CD4-positive, CD25-positive, alpha-beta regulatory T cell (primary cell): ENCODE results near the gene PGLYRP2. TPM values are rescaled to one million over a fixed set of nuclear protein-coding genes. Genes with fewer than 3 reads are reported as not detected.

Experiments used
- ATAC-seq, 2 donors: fragments of 150-1000 bp; cut with Tn5 transposase; one replicate each; pipeline ENCODE4 v1.10.0; 2021; ENCODE audit warnings: low read depth in 2 of 2, moderate number of reproducible peaks in 2 of 2, moderate library complexity in 1 of 2
- DNase-seq, 3 donors: peaks; one replicate each; pipeline versions ENCODE4 v3.0.0 to v3.0.0-alpha.2; 2012 to 2022; ENCODE audit warnings: mixed read lengths in 1 of 3
- H3K27ac ChIP-seq: one replicate; pipeline ENCODE4 v1.7.0; 2013; ENCODE audit warnings: mild to moderate bottlenecking, low read length; ENCODE audit not compliant: insufficient read depth, poor library complexity, severe bottlenecking
- H3K27me3 ChIP-seq: one replicate; pipeline ENCODE4 v1.7.0; 2013; ENCODE audit warnings: low read length; ENCODE audit not compliant: control insufficient read depth, insufficient read depth
- H3K36me3 ChIP-seq: one replicate; pipeline ENCODE4 v1.7.0; 2013; ENCODE audit warnings: mild to moderate bottlenecking, low read length, moderate library complexity; ENCODE audit not compliant: control insufficient read depth, insufficient read depth
- H3K4me1 ChIP-seq: 2 replicates; pipeline ENCODE4 v1.7.0; 2013; ENCODE audit warnings: mild to moderate bottlenecking, low read length; ENCODE audit not compliant: insufficient read depth, control insufficient read depth, poor library complexity, severe bottlenecking
- H3K4me3 ChIP-seq: one replicate; pipeline ENCODE4 v1.7.0; 2013; ENCODE audit warnings: low read depth, mild to moderate bottlenecking, low read length, moderate library complexity
- H3K9me3 ChIP-seq, 2 experiments: 1 replicate in 1 of 2; 2 replicates in 1 of 2; pipeline ENCODE4 v1.7.0; 2013; ENCODE audit warnings: low read length in 2 of 2, mild to moderate bottlenecking in 1 of 2, moderate library complexity in 1 of 2; ENCODE audit not compliant: control insufficient read depth in 2 of 2
- H3K27ac Mint-ChIP-seq, 3 donors: one replicate each; pipeline ENCODE4 v1.8.0; 2020 to 2022; ENCODE audit warnings: mild to moderate bottlenecking in 3 of 3, mixed read lengths in 3 of 3, moderate library complexity in 2 of 3
- H3K27me3 Mint-ChIP-seq: one replicate; pipeline ENCODE4 v1.8.0; 2022; ENCODE audit warnings: mild to moderate bottlenecking, mixed read lengths
- H3K36me3 Mint-ChIP-seq: one replicate; pipeline ENCODE4 v1.8.0; 2020; ENCODE audit warnings: mixed read lengths
- H3K4me1 Mint-ChIP-seq, 4 donors: one replicate each; pipeline ENCODE4 v1.8.0; 2020 to 2022; ENCODE audit warnings: mixed read lengths in 4 of 4, mild to moderate bottlenecking in 1 of 4
- H3K4me3 Mint-ChIP-seq, 4 donors: one replicate each; pipeline ENCODE4 v1.8.0; 2020 to 2022; ENCODE audit warnings: mild to moderate bottlenecking in 4 of 4, mixed read lengths in 4 of 4, moderate library complexity in 3 of 4
- H3K9me3 Mint-ChIP-seq, 7 donors: one replicate each; pipeline ENCODE4 v1.8.0; 2020 to 2022; ENCODE audit warnings: mixed read lengths in 7 of 7, mild to moderate bottlenecking in 3 of 7, moderate library complexity in 2 of 7
- polyA plus RNA-seq, 4 donors: library from polyadenylated mRNA; unstranded; fragments of 300-500 nt; fragmentation: Illumina TruSeq; gene quantifications; one replicate each; pipeline ENCODE4 v1.2.3, GENCODE V29; 2021
- total RNA-seq: library from RNA; stranded (reverse); gene quantifications from one replicate; pipeline ENCODE4 v1.2.3, GENCODE V29; 2022

Gene PGLYRP2, protein sequence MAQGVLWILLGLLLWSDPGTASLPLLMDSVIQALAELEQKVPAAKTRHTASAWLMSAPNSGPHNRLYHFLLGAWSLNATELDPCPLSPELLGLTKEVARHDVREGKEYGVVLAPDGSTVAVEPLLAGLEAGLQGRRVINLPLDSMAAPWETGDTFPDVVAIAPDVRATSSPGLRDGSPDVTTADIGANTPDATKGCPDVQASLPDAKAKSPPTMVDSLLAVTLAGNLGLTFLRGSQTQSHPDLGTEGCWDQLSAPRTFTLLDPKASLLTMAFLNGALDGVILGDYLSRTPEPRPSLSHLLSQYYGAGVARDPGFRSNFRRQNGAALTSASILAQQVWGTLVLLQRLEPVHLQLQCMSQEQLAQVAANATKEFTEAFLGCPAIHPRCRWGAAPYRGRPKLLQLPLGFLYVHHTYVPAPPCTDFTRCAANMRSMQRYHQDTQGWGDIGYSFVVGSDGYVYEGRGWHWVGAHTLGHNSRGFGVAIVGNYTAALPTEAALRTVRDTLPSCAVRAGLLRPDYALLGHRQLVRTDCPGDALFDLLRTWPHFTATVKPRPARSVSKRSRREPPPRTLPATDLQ
- total RNA-seq (not detected), polyA plus RNA-seq (under 1 TPM in 2 of 4 donors, not detected in 2; 0.10 to 0.12 TPM)

- Histone ChIP-seq H3K36me3 (no peaks in the 10 kb centered on the region), H3K4me3 (peak within 1 kb of the TSS; percentile 24), H3K27me3 (no peaks in the 10 kb centered on the region), H3K4me1 (peaks cover 12% of the 10 kb centered on the region), H3K9me3 (no peaks in the 10 kb centered on the region), H3K27ac (no peak within 1 kb of the TSS)
- H3K27ac Mint-ChIP-seq = peak within 1 kb of the TSS; percentile 72 to 82 (median 75)
- H3K27me3 Mint-ChIP-seq = no peaks in the 10 kb centered on the region
- peaks cover 0 to 4% (median 0%) of the 10 kb centered on the region in 7 donors for H3K9me3 Mint-ChIP-seq
- peaks cover 0 to 43% (median 18%) of the 10 kb centered on the region in 4 donors for H3K4me1 Mint-ChIP-seq
- H3K36me3 Mint-ChIP-seq = no peaks in the 10 kb centered on the region
- DNase-seq (no peak), ATAC-seq (no peak)
- peak within 1 kb of the TSS in 3 of 4 donors; percentile 12 to 54 (median 13) for H3K4me3 Mint-ChIP-seq
These were observed at the start of gene PGLYRP2 for GRCh38 chr19:15479391-15480345. Gene PGLYRP2, minus strand, starts transcription at chr19:15479501. Its CDS starts 130 bp downstream, at chr19:15479371.

DNA sequence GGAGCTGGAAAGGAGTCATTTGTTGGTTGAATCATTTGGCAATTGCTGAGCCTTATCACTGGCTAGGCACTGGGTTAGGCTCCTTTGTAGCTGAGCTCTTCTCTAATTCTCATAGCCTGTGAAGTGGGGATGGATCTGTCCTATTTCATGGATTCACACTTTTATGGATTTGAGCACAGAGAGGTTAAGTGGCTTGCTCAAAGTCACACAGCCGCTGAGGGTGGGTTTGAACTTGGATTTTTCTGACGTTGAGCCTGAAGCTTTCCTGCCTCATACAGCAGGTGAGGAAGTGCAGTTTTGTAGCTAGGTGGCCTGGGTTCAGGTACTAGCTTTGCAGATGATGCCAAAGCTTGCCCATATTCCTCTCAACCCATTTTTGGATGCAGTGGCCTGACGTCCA, 48.4 kb upstream of the PGLYRP2 start:
- no peak for ATAC-seq

GRCh38 chr19:15526408-15526807, 47.1 kb upstream of the PGLYRP2 start:
- H3K27me3 Mint-ChIP-seq = peaks cover 25% of the 10 kb centered on the region
- peaks cover 0 to 10% (median 0%) of the 10 kb centered on the region in 4 donors for H3K4me1 Mint-ChIP-seq
- no peak overlapping the region for H3K4me3 Mint-ChIP-seq
- no peaks in the 10 kb centered on the region for H3K36me3 ChIP-seq
- H3K27ac ChIP-seq = no peak overlapping the region
- DNase-seq = no peak
- H3K27me3 ChIP-seq = no peaks in the 10 kb centered on the region
- H3K9me3 Mint-ChIP-seq = peaks cover 0 to 8% (median 2%) of the 10 kb centered on the region in 7 donors
- no peak overlapping the region for H3K4me3 ChIP-seq
- H3K36me3 Mint-ChIP-seq = peaks cover 3% of the 10 kb centered on the region
- no peaks in the 10 kb centered on the region for H3K4me1 ChIP-seq
- H3K27ac Mint-ChIP-seq = no peak overlapping the region
- H3K9me3 ChIP-seq = peaks cover 0 to 10% of the 10 kb centered on the region in 2 experiments
- ATAC-seq = no peak

More for the DNA sequence above, 48.4 kb upstream of the PGLYRP2 start:
- Histone ChIP-seq H3K27ac (no peak overlapping the region), H3K9me3 (peaks cover 0 to 10% of the 10 kb centered on the region in 2 experiments), H3K36me3 (no peaks in the 10 kb centered on the region), H3K4me3 (no peak overlapping the region), H3K4me1 (no peaks in the 10 kb centered on the region), H3K27me3 (no peaks in the 10 kb centered on the region)
- Mint-ChIP-seq H3K36me3 (peaks cover 3% of the 10 kb centered on the region), H3K4me3 (no peak overlapping the region), H3K27ac (no peak overlapping the region), H3K27me3 (peaks cover 25% of the 10 kb centered on the region), H3K9me3 (peaks cover 0 to 8% (median 2%) of the 10 kb centered on the region in 7 donors), H3K4me1 (peaks cover 0 to 10% (median 1%) of the 10 kb centered on the region in 4 donors)
- no peak for DNase-seq

GRCh38 chr19:15525291-15525690, 46.0 kb upstream of the PGLYRP2 start:
- Histone ChIP-seq H3K4me3 (no peak overlapping the region), H3K4me1 (no peaks in the 10 kb centered on the region), H3K36me3 (no peaks in the 10 kb centered on the region), H3K9me3 (peaks cover 0 to 3% of the 10 kb centered on the region in 2 experiments), H3K27ac (no peak overlapping the region), H3K27me3 (no peaks in the 10 kb centered on the region)
- H3K36me3 Mint-ChIP-seq = peaks cover under 1% of the 10 kb centered on the region
- ATAC-seq = no peak
- H3K9me3 Mint-ChIP-seq = peaks cover 0 to 6% (median 0%) of the 10 kb centered on the region in 7 donors
- peaks cover 21% of the 10 kb centered on the region for H3K27me3 Mint-ChIP-seq
- H3K27ac Mint-ChIP-seq = no peak overlapping the region
- no peak for DNase-seq
- peaks cover 0 to 8% (median 3%) of the 10 kb centered on the region in 4 donors for H3K4me1 Mint-ChIP-seq
- no peak overlapping the region for H3K4me3 Mint-ChIP-seq

GRCh38 chr19:15524781-15525180, 45.5 kb upstream of the PGLYRP2 start:
- Histone ChIP-seq H3K36me3 (no peaks in the 10 kb centered on the region), H3K9me3 (no peaks in the 10 kb centered on the region), H3K4me1 (no peaks in the 10 kb centered on the region), H3K27ac (no peak overlapping the region), H3K4me3 (no peak overlapping the region), H3K27me3 (no peaks in the 10 kb centered on the region)
- H3K4me1 Mint-ChIP-seq = peaks cover 0 to 7% (median 3%) of the 10 kb centered on the region in 4 donors
- no peaks in the 10 kb centered on the region for H3K36me3 Mint-ChIP-seq
- ATAC-seq = no peak
- no peak overlapping the region for H3K27ac Mint-ChIP-seq
- DNase-seq = no peak
- peaks cover 20% of the 10 kb centered on the region for H3K27me3 Mint-ChIP-seq
- H3K9me3 Mint-ChIP-seq = peaks cover 0 to 4% (median 0%) of the 10 kb centered on the region in 7 donors
- no peak overlapping the region for H3K4me3 Mint-ChIP-seq

DNA sequence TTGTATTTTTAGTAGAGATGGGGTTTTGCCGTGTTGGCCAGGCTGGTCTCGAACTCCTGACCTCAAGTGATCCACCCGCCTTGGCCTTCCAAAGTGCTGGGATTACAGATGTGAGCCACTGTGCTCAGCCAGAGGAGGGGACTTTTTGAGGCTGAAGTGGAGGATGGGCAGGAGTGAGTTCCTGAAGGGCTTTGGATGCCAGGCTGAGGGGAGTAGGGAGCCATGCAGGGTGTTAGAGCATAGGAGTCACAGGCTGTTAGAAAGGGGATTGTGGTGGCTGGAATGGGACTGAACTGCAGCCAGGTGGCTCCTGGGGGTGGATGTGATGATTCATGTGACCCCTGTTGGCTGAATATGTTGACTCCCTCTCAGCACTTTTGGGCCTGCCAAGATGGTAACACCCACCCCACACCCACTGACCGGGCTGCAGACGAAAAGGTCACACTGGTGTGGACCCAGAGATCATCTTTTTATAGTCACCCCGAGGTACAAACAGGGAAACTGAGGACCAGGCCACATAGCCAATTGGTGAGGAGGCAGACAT, 40.2 kb upstream of the PGLYRP2 start:
- Mint-ChIP-seq H3K4me3 (peak overlapping the region in 1 of 4 donors; percentile 26), H3K4me1 (peaks cover 5 to 17% (median 13%) of the 10 kb centered on the region in 4 donors)

GRCh38 chr19:15517778-15518177, 38.5 kb upstream of the PGLYRP2 start:
- peaks cover 4% of the 10 kb centered on the region for H3K27me3 Mint-ChIP-seq
- no peak overlapping the region for H3K4me3 Mint-ChIP-seq

More for the DNA sequence above, 40.2 kb upstream of the PGLYRP2 start:
- no peak overlapping the region for H3K4me3 ChIP-seq
- Mint-ChIP-seq H3K27ac (no peak overlapping the region), H3K9me3 (peaks cover 0 to 9% (median 1%) of the 10 kb centered on the region in 7 donors), H3K36me3 (no peaks in the 10 kb centered on the region), H3K27me3 (peaks cover 9% of the 10 kb centered on the region)
- H3K9me3 ChIP-seq = peaks cover 7 to 14% of the 10 kb centered on the region in 2 experiments
- H3K36me3 ChIP-seq = no peaks in the 10 kb centered on the region
- DNase-seq (no peak), ATAC-seq (no peak)
- no peak overlapping the region for H3K27ac ChIP-seq
- peaks cover 9% of the 10 kb centered on the region for H3K4me1 ChIP-seq
- H3K27me3 ChIP-seq = no peaks in the 10 kb centered on the region

More at GRCh38 chr19:15517778-15518177, 38.5 kb upstream of the PGLYRP2 start:
- no peak overlapping the region for H3K27ac Mint-ChIP-seq
- Histone ChIP-seq H3K27ac (no peak overlapping the region), H3K27me3 (no peaks in the 10 kb centered on the region), H3K9me3 (peaks cover 7 to 14% of the 10 kb centered on the region in 2 experiments), H3K36me3 (no peaks in the 10 kb centered on the region), H3K4me3 (no peak overlapping the region), H3K4me1 (peaks cover 15% of the 10 kb centered on the region)
- no peak for DNase-seq
- H3K9me3 Mint-ChIP-seq = peaks cover 0 to 9% (median 1%) of the 10 kb centered on the region in 7 donors
- H3K4me1 Mint-ChIP-seq = peaks cover 5 to 27% (median 16%) of the 10 kb centered on the region in 4 donors
- no peak for ATAC-seq
- H3K36me3 Mint-ChIP-seq = no peaks in the 10 kb centered on the region
